ENCODE results near the gene KDELR3.

Gene KDELR3

DNA sequence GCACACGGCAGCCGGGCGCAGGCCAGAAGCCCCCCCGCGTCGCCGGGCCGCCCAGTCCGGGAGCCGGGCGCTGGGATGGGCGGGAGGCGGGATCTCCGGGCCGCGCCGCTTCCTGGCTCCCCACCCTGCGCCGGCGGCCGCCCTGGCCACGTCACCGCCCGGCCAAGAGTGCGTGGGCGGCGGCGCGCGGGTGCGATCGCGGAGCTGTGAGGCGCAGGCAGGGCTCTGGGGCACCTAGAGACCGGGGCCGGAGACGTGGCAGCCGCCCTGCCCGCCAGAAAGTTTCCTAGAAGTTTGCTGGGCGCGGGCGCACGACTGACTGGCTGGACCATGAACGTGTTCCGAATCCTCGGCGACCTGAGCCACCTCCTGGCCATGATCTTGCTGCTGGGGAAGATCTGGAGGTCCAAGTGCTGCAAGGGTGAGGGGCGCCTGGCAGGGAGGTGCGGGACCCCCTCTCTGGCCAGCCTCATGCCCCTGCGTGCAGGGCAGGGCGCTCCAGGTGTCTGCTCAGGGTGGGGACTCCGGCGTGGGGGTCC is at the start of gene KDELR3 (continued):
- TF ChIP-seq ZNF175 (tag by site-specific recombination; IDR thresholded peaks at IDR 0.05), result no peak
- TF ChIP-seq, protein P1, sequence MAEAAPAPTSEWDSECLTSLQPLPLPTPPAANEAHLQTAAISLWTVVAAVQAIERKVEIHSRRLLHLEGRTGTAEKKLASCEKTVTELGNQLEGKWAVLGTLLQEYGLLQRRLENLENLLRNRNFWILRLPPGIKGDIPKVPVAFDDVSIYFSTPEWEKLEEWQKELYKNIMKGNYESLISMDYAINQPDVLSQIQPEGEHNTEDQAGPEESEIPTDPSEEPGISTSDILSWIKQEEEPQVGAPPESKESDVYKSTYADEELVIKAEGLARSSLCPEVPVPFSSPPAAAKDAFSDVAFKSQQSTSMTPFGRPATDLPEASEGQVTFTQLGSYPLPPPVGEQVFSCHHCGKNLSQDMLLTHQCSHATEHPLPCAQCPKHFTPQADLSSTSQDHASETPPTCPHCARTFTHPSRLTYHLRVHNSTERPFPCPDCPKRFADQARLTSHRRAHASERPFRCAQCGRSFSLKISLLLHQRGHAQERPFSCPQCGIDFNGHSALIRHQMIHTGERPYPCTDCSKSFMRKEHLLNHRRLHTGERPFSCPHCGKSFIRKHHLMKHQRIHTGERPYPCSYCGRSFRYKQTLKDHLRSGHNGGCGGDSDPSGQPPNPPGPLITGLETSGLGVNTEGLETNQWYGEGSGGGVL (tag by site-specific recombination; IDR thresholded peaks at IDR 0.05), result 0 out of 2 replicates have a peak, but pooled peaks have one; percentile 5
- TF ChIP-seq, protein P2, sequence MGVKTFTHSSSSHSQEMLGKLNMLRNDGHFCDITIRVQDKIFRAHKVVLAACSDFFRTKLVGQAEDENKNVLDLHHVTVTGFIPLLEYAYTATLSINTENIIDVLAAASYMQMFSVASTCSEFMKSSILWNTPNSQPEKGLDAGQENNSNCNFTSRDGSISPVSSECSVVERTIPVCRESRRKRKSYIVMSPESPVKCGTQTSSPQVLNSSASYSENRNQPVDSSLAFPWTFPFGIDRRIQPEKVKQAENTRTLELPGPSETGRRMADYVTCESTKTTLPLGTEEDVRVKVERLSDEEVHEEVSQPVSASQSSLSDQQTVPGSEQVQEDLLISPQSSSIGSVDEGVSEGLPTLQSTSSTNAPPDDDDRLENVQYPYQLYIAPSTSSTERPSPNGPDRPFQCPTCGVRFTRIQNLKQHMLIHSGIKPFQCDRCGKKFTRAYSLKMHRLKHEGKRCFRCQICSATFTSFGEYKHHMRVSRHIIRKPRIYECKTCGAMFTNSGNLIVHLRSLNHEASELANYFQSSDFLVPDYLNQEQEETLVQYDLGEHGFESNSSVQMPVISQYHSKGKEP (tag by site-specific recombination; IDR thresholded peaks at IDR 0.05), result no peak
- TF ChIP-seq ZSCAN16 (tag by site-specific recombination; IDR thresholded peaks at IDR 0.05), result no peak
- TF ChIP-seq, protein P3, sequence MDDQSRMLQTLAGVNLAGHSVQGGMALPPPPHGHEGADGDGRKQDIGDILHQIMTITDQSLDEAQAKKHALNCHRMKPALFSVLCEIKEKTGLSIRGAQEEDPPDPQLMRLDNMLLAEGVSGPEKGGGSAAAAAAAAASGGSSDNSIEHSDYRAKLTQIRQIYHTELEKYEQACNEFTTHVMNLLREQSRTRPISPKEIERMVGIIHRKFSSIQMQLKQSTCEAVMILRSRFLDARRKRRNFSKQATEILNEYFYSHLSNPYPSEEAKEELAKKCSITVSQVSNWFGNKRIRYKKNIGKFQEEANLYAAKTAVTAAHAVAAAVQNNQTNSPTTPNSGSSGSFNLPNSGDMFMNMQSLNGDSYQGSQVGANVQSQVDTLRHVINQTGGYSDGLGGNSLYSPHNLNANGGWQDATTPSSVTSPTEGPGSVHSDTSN (CRISPR knock-in tag; IDR thresholded peaks at IDR 0.05), result peak; percentile 90; the same call in 1 of the 2 replicates
- TF ChIP-seq ZNF184 (tag by site-specific recombination; IDR thresholded peaks at IDR 0.05), result peak; percentile 25; the same call in 1 of the 2 replicates
- no peak for TF ChIP-seq ZNF626 (tag by site-specific recombination; IDR thresholded peaks at IDR 0.05)
- TF ChIP-seq ZXDB (tag by site-specific recombination; IDR thresholded peaks at IDR 0.05), result peak; percentile 40; the same call in 1 of the 2 replicates
- no peak for TF ChIP-seq SCRT1 (tag by site-specific recombination; IDR thresholded peaks at IDR 0.05; ENCODE audit: borderline replicate concordance)
- no peak for TF ChIP-seq ZNF785 (tag by site-specific recombination; IDR thresholded peaks at IDR 0.05)
- no peak for TF ChIP-seq ZNF341 (tag by site-specific recombination; IDR thresholded peaks at IDR 0.05; ENCODE audit: low read depth)
- TF ChIP-seq KLF1 (tag by site-specific recombination; IDR thresholded peaks at IDR 0.05), result no peak
- no peak for TF ChIP-seq ZNF473 (tag by site-specific recombination; IDR thresholded peaks at IDR 0.05)
- peak; percentile 90 for TF ChIP-seq IKZF3 (tag by site-specific recombination; IDR thresholded peaks at IDR 0.05)
- no peak for TF ChIP-seq ZNF837 (tag by site-specific recombination; IDR thresholded peaks at IDR 0.05)
- TF ChIP-seq ZNF274 (IDR thresholded peaks at IDR 0.05; ENCODE audit: low read length), result no peak
- TF ChIP-seq ZNF274 (tag by site-specific recombination; IDR thresholded peaks at IDR 0.05; ENCODE audit: borderline replicate concordance), result no peak
- no peak for TF ChIP-seq TRIM28 (IDR thresholded peaks at IDR 0.05; ENCODE audit: borderline replicate concordance, low read length)
- TF ChIP-seq, protein P4, sequence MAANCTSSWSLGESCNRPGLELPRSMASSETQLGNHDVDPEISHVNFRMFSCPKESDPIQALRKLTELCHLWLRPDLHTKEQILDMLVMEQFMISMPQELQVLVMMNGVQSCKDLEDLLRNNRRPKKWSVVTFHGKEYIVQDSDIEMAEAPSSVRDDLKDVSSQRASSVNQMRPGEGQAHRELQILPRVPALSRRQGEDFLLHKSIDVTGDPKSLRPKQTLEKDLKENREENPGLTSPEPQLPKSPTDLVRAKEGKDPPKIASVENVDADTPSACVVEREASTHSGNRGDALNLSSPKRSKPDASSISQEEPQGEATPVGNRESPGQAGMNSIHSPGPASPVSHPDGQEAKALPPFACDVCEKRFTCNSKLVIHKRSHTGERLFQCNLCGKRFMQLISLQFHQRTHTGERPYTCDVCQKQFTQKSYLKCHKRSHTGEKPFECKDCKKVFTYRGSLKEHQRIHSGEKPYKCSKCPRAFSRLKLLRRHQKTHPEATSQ (tag by site-specific recombination; IDR thresholded peaks at IDR 0.05), result no peak
- peak; percentile 90 for TF ChIP-seq ZNF335 (tag by site-specific recombination; conservative IDR thresholded peaks at IDR 0.05)
- no peak for TF ChIP-seq YY1 (tag by site-specific recombination; IDR thresholded peaks at IDR 0.05)
- TF ChIP-seq ZNF501 (tag by site-specific recombination; IDR thresholded peaks at IDR 0.05), result no peak
- TF ChIP-seq ZNF660 (tag by site-specific recombination; IDR thresholded peaks at IDR 0.05), result 0 out of 2 replicates have a peak, but pooled peaks have one; percentile 43
- TF ChIP-seq HOXD13 (CRISPR knock-in tag; IDR thresholded peaks at IDR 0.05; ENCODE audit: borderline replicate concordance), result no peak
- 0 out of 2 replicates have a peak, but pooled peaks have one; percentile 1 for TF ChIP-seq KLF8 (tag by site-specific recombination; IDR thresholded peaks at IDR 0.05)
- no peak for TF ChIP-seq SETDB1 (IDR thresholded peaks at IDR 0.05; ENCODE audit: insufficient read length, low read length)
- TF ChIP-seq, protein P5, sequence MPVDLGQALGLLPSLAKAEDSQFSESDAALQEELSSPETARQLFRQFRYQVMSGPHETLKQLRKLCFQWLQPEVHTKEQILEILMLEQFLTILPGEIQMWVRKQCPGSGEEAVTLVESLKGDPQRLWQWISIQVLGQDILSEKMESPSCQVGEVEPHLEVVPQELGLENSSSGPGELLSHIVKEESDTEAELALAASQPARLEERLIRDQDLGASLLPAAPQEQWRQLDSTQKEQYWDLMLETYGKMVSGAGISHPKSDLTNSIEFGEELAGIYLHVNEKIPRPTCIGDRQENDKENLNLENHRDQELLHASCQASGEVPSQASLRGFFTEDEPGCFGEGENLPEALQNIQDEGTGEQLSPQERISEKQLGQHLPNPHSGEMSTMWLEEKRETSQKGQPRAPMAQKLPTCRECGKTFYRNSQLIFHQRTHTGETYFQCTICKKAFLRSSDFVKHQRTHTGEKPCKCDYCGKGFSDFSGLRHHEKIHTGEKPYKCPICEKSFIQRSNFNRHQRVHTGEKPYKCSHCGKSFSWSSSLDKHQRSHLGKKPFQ (tag by site-specific recombination; IDR thresholded peaks at IDR 0.05), result no peak
- TF ChIP-seq ZNF747 (tag by site-specific recombination; IDR thresholded peaks at IDR 0.05), result no peak
- TF ChIP-seq, protein P6, sequence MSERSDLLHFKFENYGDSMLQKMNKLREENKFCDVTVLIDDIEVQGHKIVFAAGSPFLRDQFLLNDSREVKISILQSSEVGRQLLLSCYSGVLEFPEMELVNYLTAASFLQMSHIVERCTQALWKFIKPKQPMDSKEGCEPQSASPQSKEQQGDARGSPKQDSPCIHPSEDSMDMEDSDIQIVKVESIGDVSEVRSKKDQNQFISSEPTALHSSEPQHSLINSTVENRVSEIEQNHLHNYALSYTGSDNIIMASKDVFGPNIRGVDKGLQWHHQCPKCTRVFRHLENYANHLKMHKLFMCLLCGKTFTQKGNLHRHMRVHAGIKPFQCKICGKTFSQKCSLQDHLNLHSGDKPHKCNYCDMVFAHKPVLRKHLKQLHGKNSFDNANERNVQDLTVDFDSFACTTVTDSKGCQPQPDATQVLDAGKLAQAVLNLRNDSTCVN (tag by site-specific recombination; optimal IDR thresholded peaks at IDR 0.05), result peak; percentile 75
- peak; percentile 33; the same call in 1 of the 2 replicates for TF ChIP-seq ZBTB20 (tag by site-specific recombination; IDR thresholded peaks at IDR 0.05)
- no peak for TF ChIP-seq SALL2 (tag by site-specific recombination; IDR thresholded peaks at IDR 0.05; ENCODE audit: borderline replicate concordance)
- no peak for TF ChIP-seq YY2 (tag by site-specific recombination; IDR thresholded peaks at IDR 0.05)
- TF ChIP-seq ZNF157 (tag by site-specific recombination; IDR thresholded peaks at IDR 0.05), result no peak
- no peak for TF ChIP-seq ZNF132 (tag by site-specific recombination; IDR thresholded peaks at IDR 0.05; ENCODE audit: borderline replicate concordance)

Measured in HEK293 (cell line).